Hepatocyte (in vitro differentiated cells): ENCODE results near the gene GEN1.

Experiments used
- EZH2 ChIP-seq: fragments of 200-600 bp; sonication (generic); IDR thresholded peaks from 2 replicates; pipeline ENCODE4 v1.6.1; 2016; ENCODE audit warnings: antibody characterized with exemption, mild to moderate bottlenecking, borderline replicate concordance
- EZH2phosphoT487 ChIP-seq: fragments of 200-600 bp; sonication (generic); IDR thresholded peaks from one replicate; pipeline ENCODE4 v1.6.1; 2018; ENCODE audit warnings: antibody characterized with exemption, mild to moderate bottlenecking, low read depth, moderate library complexity; ENCODE audit not compliant: unreplicated experiment, severe bottlenecking
- TF ChIP-seq, protein P1 (sequence below): fragments of 200-600 bp; sonication (generic); IDR thresholded peaks from 2 replicates; pipeline ENCODE4 v1.5.1; 2016; ENCODE audit warnings: antibody characterized with exemption, mild to moderate bottlenecking; ENCODE audit not compliant: poor library complexity

DNA sequence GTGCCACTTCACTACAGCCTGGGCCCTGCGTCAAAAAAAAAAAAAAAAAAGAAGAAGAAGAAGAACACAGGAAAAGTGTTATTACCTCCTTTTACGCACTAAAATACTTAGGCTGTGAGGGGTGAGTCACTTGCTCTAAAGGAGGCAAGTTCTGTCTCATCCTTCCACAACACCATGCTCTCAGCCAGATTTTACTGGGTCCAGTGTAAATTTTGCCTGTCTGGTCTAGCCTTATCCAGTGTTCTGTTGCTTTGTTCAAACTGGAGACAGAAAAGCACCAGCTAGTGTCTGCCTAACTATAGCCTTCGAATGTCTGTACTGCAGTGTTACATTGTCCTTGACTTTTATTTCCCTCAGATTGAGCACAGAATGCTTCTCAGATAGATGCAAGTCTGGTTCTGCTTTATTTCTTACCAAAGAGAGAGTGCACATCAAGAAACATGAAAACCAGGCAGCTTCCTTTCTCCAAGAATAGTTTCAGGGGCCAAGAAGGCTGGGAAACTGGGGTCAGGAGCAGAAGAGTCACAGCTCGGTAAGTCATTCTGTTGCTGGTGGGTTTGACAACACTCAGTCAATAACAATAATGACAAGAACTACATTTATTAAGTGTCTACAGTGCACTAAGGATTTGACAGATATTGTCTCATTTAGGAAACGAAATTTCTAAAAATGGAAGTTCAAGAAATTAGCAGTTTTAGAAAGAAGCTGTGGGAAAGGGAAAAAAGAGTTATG, 59.2 kb downstream of the GEN1 start:
- TF ChIP-seq, protein P1, sequence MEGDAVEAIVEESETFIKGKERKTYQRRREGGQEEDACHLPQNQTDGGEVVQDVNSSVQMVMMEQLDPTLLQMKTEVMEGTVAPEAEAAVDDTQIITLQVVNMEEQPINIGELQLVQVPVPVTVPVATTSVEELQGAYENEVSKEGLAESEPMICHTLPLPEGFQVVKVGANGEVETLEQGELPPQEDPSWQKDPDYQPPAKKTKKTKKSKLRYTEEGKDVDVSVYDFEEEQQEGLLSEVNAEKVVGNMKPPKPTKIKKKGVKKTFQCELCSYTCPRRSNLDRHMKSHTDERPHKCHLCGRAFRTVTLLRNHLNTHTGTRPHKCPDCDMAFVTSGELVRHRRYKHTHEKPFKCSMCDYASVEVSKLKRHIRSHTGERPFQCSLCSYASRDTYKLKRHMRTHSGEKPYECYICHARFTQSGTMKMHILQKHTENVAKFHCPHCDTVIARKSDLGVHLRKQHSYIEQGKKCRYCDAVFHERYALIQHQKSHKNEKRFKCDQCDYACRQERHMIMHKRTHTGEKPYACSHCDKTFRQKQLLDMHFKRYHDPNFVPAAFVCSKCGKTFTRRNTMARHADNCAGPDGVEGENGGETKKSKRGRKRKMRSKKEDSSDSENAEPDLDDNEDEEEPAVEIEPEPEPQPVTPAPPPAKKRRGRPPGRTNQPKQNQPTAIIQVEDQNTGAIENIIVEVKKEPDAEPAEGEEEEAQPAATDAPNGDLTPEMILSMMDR, result no peak
- TF ChIP-seq EZH2phosphoT487 (no peak), EZH2 (no peak)
